Tibial nerve (tissue), 4 donors: ENCODE data around the gene MBNL2. TPM values are rescaled to one million over a fixed set of nuclear protein-coding genes. Genes with fewer than 3 reads are reported as not detected.

Experiments
- DNase-seq, 2 donors: peaks; one replicate each; pipeline ENCODE4 v3.0.0-alpha.2; 2019; ENCODE audit warnings: low spot score in 2 of 2
- H3K27ac ChIP-seq, 4 donors: fragments of 200-600 bp; sonication (generic) in 3 of 4; one replicate each; pipeline ENCODE4 v1.5.1; 2017 to 2019; ENCODE audit warnings: mild to moderate bottlenecking in 1 of 4
- H3K27me3 ChIP-seq, 2 donors: fragments of 200-600 bp; sonication (generic) in 1 of 2; one replicate each; pipeline versions ENCODE4 v1.5.1 to v1.6.0; 2017 to 2019
- H3K36me3 ChIP-seq, 3 donors: fragments of 200-600 bp; sonication (generic); one replicate each; pipeline ENCODE4 v1.5.1; 2018 to 2019
- H3K4me1 ChIP-seq, 4 donors: fragments of 200-600 bp; sonication (generic) in 3 of 4; one replicate each; pipeline ENCODE4 v1.5.1; 2017 to 2019
- H3K4me3 ChIP-seq, 4 donors: fragments of 200-600 bp; sonication (generic) in 3 of 4; one replicate each; pipeline ENCODE4 v1.5.1; 2017 to 2019; ENCODE audit warnings: mild to moderate bottlenecking in 1 of 4, moderate library complexity in 1 of 4
- H3K9me3 ChIP-seq, 4 donors: fragments of 200-600 bp; sonication (generic) in 3 of 4; one replicate each; pipeline ENCODE4 v1.5.1; 2017 to 2019
- CTCF ChIP-seq, 5 experiments: fragments of 200-600 bp in 3 of 5; fragments of 450-650 bp in 2 of 5; sonication (generic) in 3 of 5; IDR thresholded peaks; one replicate each; pipeline ENCODE4 v1.5.1; 2016 to 2019; ENCODE audit warnings: antibody characterized with exemption in 5 of 5, mild to moderate bottlenecking in 3 of 5, moderate library complexity in 2 of 5
- EP300 ChIP-seq, 2 donors: sonication (generic); formaldehyde crosslinking; IDR thresholded peaks; one replicate each; pipeline ENCODE4 v1.6.1; 2017; ENCODE audit warnings: antibody characterized with exemption in 2 of 2, mild to moderate bottlenecking in 1 of 2
- POLR2A ChIP-seq, 2 donors: fragments of 450-650 bp; IDR thresholded peaks; one replicate each; pipeline ENCODE4 v1.6.1; 2017; ENCODE audit warnings: antibody characterized with exemption in 2 of 2, mild to moderate bottlenecking in 2 of 2, moderate library complexity in 2 of 2
- WGBS, 2 donors: methylation state at CpG; one replicate each; pipeline ENCODE4 v1.1.5; 2018; 5-methylcytosine and 5-hydroxymethylcytosine counted together
- total RNA-seq, 4 donors: library from RNA; depleted of rRNA; stranded (reverse); fragments of >200 nt; gene quantifications; one replicate each; pipeline ENCODE4 v1.1.0, GENCODE V29; 2016

Gene MBNL2
- total RNA-seq, 4 donors from 2014 or later = 87.9 to 126 (median 95.5) TPM

- DNase-seq = no peak
- peak overlapping the region in 2 of 4 donors; percentile 78 to 80 for H3K27ac ChIP-seq
- 69 to 70% methylated on average over 6 of the region's 6 CpGs for WGBS, 2 donors
- peaks cover 0 to 87% (median 22%) of the 10 kb centered on the region in 4 donors for H3K4me1 ChIP-seq
- no peak overlapping the region for H3K4me3 ChIP-seq
- TF ChIP-seq POLR2A (IDR thresholded peaks at IDR 0.05) (no peak), CTCF (IDR thresholded peaks at IDR 0.05) (no peak)
- no peaks in the 10 kb centered on the region for H3K9me3 ChIP-seq
- no peaks in the 10 kb centered on the region for H3K27me3 ChIP-seq
- no peaks in the 10 kb centered on the region for H3K36me3 ChIP-seq
Observed at GRCh38 chr13:97327086-97327485, 105.0 kb downstream of the MBNL2 start.

GRCh38 chr13:97327506-97328221 lies 105.5 kb downstream of the MBNL2 start:
- no peaks in the 10 kb centered on the region for H3K9me3 ChIP-seq
- H3K4me3 ChIP-seq = no peak overlapping the region
- 29 to 32% methylated on average over 4 of the region's 4 CpGs for WGBS, 2 donors
- H3K4me1 ChIP-seq = peaks cover 0 to 84% (median 23%) of the 10 kb centered on the region in 4 donors
- no peak for TF ChIP-seq POLR2A (IDR thresholded peaks at IDR 0.05)
- no peak for TF ChIP-seq EP300 (IDR thresholded peaks at IDR 0.05)
- no peak for TF ChIP-seq CTCF (IDR thresholded peaks at IDR 0.05)
- no peaks in the 10 kb centered on the region for H3K36me3 ChIP-seq
- peak overlapping the region in 2 of 4 donors; percentile 78 to 80 for H3K27ac ChIP-seq
- no peaks in the 10 kb centered on the region for H3K27me3 ChIP-seq
- DNase-seq = no peak

- no peaks in the 10 kb centered on the region for H3K27me3 ChIP-seq
- peaks cover 0 to 84% (median 26%) of the 10 kb centered on the region in 4 donors for H3K4me1 ChIP-seq
- H3K27ac ChIP-seq = peak overlapping the region in 2 of 4 donors; percentile 78 to 80
- DNase-seq = peak in 1 of 2 donors; percentile 36
- H3K4me3 ChIP-seq = no peak overlapping the region
- 35 to 46% methylated on average over 12 of the region's 12 CpGs for WGBS, 2 donors
- H3K36me3 ChIP-seq = no peaks in the 10 kb centered on the region
- no peaks in the 10 kb centered on the region for H3K9me3 ChIP-seq
- TF ChIP-seq POLR2A (IDR thresholded peaks at IDR 0.05) (no peak), CTCF (IDR thresholded peaks at IDR 0.05) (no peak), EP300 (IDR thresholded peaks at IDR 0.05) (peak in 1 of 2 donors; percentile 23)
Observed at GRCh38 chr13:97328222-97328790, 106.2 kb downstream of the MBNL2 start.

GRCh38 chr13:97329331-97329730 lies 107.2 kb downstream of the MBNL2 start:
- Histone ChIP-seq H3K4me3 (no peak overlapping the region), H3K4me1 (peaks cover 0 to 84% (median 30%) of the 10 kb centered on the region in 4 donors), H3K9me3 (no peaks in the 10 kb centered on the region), H3K36me3 (no peaks in the 10 kb centered on the region), H3K27me3 (no peaks in the 10 kb centered on the region), H3K27ac (peak overlapping the region in 1 of 4 donors; percentile 80)
- no peak for DNase-seq
- TF ChIP-seq EP300 (IDR thresholded peaks at IDR 0.05) (no peak), POLR2A (IDR thresholded peaks at IDR 0.05) (no peak), CTCF (IDR thresholded peaks at IDR 0.05) (no peak)
- WGBS, 2 donors = 49 to 53% methylated on average over 4 of the region's 4 CpGs

GRCh38 chr13:97330448-97330847 lies 108.3 kb downstream of the MBNL2 start:
- Histone ChIP-seq H3K27ac (peak overlapping the region in 2 of 4 donors; percentile 2 to 5), H3K27me3 (no peaks in the 10 kb centered on the region), H3K4me3 (no peak overlapping the region), H3K9me3 (no peaks in the 10 kb centered on the region), H3K4me1 (peaks cover 0 to 84% (median 38%) of the 10 kb centered on the region in 4 donors), H3K36me3 (no peaks in the 10 kb centered on the region)
- 73 to 78% methylated on average over 2 of the region's 2 CpGs for WGBS, 2 donors
- no peak for DNase-seq
- no peak for TF ChIP-seq CTCF (IDR thresholded peaks at IDR 0.05)
- TF ChIP-seq EP300 (IDR thresholded peaks at IDR 0.05) = no peak
- TF ChIP-seq POLR2A (IDR thresholded peaks at IDR 0.05) = no peak
